ENCODE results near the gene FAM20C.

FAM20C gene

DNA sequence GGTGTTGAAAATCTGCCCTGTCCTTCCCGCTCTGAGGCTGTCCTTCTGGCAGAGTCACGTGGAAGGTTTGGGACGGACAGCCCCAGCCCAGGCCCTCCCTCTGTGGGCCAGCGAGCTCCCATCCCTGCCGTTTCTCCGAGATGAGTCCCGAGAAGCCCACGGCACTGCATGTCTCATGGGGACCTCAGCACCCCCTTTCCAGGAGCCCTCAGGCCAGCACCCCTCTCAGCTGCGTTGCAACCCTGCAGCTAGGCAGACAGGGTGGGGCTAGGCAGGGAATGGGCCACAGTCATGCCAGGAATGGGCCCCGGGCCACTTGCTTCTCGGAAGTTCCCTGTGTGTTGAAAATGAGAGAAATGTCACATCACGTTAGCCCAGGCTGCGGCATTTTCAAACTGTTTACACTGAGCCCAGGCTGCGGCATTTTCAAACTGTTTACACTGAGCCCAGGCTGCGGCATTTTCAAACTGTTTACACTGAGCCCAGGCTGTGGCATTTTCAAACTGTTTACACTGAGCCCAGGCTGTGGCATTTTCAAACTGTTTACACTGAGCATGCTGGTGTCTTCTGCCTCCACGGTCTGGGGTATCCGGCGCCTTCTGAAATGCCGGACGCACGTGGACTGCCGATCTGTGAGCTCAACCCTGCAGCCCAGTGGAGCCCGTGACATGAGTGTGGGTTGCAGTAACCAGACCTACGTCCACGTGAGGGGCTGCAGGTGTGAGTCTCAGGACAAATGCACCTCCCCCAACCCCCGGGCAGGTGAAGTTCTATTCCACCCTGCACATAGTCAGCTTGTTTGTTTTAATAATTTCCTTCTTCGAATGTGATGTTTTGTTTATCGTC is 42.6 kb downstream of the FAM20C start:
- TF ChIP-seq, protein P1, sequence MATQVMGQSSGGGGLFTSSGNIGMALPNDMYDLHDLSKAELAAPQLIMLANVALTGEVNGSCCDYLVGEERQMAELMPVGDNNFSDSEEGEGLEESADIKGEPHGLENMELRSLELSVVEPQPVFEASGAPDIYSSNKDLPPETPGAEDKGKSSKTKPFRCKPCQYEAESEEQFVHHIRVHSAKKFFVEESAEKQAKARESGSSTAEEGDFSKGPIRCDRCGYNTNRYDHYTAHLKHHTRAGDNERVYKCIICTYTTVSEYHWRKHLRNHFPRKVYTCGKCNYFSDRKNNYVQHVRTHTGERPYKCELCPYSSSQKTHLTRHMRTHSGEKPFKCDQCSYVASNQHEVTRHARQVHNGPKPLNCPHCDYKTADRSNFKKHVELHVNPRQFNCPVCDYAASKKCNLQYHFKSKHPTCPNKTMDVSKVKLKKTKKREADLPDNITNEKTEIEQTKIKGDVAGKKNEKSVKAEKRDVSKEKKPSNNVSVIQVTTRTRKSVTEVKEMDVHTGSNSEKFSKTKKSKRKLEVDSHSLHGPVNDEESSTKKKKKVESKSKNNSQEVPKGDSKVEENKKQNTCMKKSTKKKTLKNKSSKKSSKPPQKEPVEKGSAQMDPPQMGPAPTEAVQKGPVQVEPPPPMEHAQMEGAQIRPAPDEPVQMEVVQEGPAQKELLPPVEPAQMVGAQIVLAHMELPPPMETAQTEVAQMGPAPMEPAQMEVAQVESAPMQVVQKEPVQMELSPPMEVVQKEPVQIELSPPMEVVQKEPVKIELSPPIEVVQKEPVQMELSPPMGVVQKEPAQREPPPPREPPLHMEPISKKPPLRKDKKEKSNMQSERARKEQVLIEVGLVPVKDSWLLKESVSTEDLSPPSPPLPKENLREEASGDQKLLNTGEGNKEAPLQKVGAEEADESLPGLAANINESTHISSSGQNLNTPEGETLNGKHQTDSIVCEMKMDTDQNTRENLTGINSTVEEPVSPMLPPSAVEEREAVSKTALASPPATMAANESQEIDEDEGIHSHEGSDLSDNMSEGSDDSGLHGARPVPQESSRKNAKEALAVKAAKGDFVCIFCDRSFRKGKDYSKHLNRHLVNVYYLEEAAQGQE (IDR thresholded peaks at IDR 0.05; ENCODE audit: insufficient replicate concordance, low read depth): no peak
- TF ChIP-seq POLR2AphosphoS5 (IDR thresholded peaks at IDR 0.05; ENCODE audit: low read depth) (no peak), SPI1 (IDR thresholded peaks at IDR 0.05; ENCODE audit: borderline replicate concordance, low read depth) (no peak), GABPA (IDR thresholded peaks at IDR 0.05; ENCODE audit: low read depth) (no peak)
- TF ChIP-seq, protein P2, sequence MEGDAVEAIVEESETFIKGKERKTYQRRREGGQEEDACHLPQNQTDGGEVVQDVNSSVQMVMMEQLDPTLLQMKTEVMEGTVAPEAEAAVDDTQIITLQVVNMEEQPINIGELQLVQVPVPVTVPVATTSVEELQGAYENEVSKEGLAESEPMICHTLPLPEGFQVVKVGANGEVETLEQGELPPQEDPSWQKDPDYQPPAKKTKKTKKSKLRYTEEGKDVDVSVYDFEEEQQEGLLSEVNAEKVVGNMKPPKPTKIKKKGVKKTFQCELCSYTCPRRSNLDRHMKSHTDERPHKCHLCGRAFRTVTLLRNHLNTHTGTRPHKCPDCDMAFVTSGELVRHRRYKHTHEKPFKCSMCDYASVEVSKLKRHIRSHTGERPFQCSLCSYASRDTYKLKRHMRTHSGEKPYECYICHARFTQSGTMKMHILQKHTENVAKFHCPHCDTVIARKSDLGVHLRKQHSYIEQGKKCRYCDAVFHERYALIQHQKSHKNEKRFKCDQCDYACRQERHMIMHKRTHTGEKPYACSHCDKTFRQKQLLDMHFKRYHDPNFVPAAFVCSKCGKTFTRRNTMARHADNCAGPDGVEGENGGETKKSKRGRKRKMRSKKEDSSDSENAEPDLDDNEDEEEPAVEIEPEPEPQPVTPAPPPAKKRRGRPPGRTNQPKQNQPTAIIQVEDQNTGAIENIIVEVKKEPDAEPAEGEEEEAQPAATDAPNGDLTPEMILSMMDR (IDR thresholded peaks at IDR 0.05; ENCODE audit: insufficient read depth, low read length): no peak
- no peak for DNase-seq (ENCODE audit: low read depth in 1 of 2, low spot score in 1 of 2)
- no peak overlapping the region for H3K4me3 ChIP-seq (replicated peaks; ENCODE audit: insufficient read depth, low read length)
- no peak overlapping the region for H3K27ac ChIP-seq (replicated peaks)
- no peaks in the 10 kb centered on the region for H3K27me3 ChIP-seq (ENCODE audit: insufficient read depth, poor library complexity, severe bottlenecking)

DNA sequence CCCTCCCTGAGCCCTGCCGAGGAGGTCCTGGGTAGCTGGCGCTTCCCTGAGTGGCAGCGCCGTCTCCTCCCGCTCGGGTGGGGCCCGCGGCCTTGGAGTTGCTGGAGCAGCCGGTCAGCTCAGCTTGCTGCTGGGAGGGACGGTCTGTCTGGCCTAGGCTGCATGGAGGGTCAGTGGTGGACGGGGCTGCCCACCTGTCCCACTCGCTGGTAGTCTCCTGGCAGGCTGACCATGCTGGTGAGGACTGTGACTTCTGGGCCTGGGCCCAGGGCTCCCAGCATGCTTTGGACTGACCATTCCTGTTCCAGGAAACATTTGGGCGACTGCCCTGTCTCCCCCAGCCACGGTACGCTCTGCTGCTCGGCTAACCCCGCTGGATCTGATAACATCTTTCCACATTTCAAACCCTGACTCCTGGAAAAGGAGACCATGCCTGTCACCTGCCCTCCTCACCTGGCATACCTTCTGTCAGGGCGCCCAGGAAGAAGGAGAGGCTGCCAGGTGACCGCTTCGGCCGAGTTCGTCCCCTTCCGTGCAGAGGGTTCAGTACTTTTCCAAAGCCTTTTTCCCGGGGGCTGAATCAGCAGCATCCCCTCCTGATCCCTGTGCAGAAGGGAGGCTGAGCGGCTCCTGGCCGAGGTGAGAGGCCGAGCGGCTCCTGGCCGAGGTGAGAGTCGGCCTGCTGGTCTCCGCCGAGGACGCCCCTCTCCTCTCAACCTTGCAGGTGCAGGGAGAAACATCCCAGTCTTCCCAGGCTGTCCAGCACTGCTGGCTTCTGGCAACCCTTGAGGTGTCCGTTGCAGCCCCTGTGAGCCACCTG is 43.4 kb downstream of the FAM20C start:
- no peak overlapping the region for H3K4me3 ChIP-seq (replicated peaks; ENCODE audit: insufficient read depth, low read length)
- DNase-seq (ENCODE audit: low read depth in 1 of 2, low spot score in 1 of 2): no peak
- no peaks in the 10 kb centered on the region for H3K27me3 ChIP-seq (ENCODE audit: insufficient read depth, poor library complexity, severe bottlenecking)
- TF ChIP-seq, protein P2 (IDR thresholded peaks at IDR 0.05; ENCODE audit: insufficient read depth, low read length): no peak
- TF ChIP-seq SPI1 (IDR thresholded peaks at IDR 0.05; ENCODE audit: borderline replicate concordance, low read depth) (no peak), GABPA (IDR thresholded peaks at IDR 0.05; ENCODE audit: low read depth) (no peak), POLR2AphosphoS5 (IDR thresholded peaks at IDR 0.05; ENCODE audit: low read depth) (no peak)
- TF ChIP-seq, protein P1 (IDR thresholded peaks at IDR 0.05; ENCODE audit: insufficient replicate concordance, low read depth): no peak
- H3K27ac ChIP-seq (replicated peaks): no peak overlapping the region

DNA sequence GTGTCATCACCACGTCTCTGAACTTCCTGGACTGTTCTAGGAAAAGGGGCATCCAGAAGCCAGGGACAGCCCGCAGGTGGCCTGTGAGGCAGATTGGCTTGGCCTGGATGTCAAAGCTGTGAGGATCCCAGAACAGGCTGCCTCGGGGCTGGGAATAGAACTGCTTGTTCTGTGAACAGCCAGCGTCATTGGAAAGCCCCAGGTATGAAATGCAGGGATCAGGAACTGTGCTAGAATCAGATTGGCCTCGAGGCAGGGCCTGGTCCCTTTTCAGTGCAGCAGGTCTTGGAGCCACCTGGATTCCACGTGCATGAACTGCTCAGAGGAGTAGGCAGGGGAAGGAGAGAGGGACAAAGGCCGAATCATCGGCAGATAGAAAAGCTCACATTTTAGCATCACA is 44.6 kb downstream of the FAM20C start:
- Histone ChIP-seq H3K27ac (replicated peaks) (no peak overlapping the region), H3K27me3 (ENCODE audit: insufficient read depth, poor library complexity, severe bottlenecking) (no peaks in the 10 kb centered on the region), H3K4me3 (replicated peaks; ENCODE audit: insufficient read depth, low read length) (no peak overlapping the region)
- TF ChIP-seq SPI1 (IDR thresholded peaks at IDR 0.05; ENCODE audit: borderline replicate concordance, low read depth): no peak
- no peak for TF ChIP-seq POLR2AphosphoS5 (IDR thresholded peaks at IDR 0.05; ENCODE audit: low read depth)
- TF ChIP-seq, protein P2 (IDR thresholded peaks at IDR 0.05; ENCODE audit: insufficient read depth, low read length): no peak
- DNase-seq (ENCODE audit: low read depth in 1 of 2, low spot score in 1 of 2): no peak

Data from HL-60 (cell line).